Ammon's horn (tissue), 1 donor: ENCODE data around the gene TDRD12.

Experiments
- DNase-seq: peaks from one replicate; pipeline ENCODE4 v3.0.0-alpha.2; 2016; ENCODE audit warnings: low spot score

The TDRD12 gene

DNA sequence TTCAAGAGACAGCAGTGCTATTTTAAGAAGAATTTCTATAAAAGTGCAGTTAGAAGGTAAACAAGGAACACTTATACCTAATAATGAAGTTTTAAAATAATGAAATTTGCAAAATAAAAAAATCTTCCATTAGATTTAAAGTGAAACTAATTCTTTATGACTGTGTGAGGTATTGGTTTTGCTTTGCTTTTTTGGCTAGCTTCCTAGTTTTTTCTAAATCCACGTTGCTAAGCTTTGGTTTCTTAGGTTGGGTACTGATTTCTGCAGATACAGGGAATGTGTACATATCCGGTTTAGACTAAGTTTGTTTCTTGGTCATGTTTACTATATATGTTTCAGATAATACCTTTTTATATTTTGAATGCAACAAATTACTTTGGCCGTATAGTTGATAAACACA lies 90.2 kb downstream of the TDRD12 start:
- DNase-seq = no peak

DNA sequence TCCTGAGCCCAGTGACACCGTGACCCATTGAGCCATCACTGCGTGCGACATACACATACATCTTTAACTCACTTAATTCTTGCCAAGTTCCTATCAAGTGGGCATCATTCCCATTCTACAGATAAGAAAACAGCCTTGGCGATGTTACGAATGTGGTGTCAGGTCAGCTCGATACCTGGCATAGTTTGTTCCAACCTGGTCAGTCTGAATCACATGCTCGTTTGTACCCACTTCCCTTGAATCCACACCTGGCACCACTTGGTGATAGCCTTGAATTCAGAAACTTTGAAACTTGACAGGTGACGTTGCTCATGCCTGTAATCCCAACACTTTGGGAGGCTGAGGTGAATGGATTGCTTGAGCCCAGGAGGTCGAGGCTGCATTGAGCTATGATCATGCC lies 90.9 kb downstream of the TDRD12 start:
- DNase-seq = no peak

DNA sequence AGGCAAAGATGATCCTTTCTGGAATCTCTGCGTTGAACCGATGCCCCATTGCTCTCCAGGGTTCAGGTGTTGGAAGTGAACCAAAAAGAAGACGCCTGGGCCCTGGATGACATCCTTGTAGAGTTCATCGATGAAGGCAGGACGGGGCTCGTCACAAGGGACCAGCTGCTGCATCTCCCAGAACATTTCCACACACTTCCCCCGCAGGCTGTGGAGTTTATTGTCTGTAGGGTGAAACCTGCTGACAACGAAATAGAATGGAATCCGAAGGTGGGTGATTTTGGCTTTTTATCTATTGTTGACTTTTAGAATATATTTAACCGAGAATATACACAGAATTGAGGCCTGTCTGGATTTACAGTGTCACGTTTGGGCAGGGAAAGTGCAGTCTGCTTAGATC lies 91.6 kb downstream of the TDRD12 start:
- no peak for DNase-seq

DNA sequence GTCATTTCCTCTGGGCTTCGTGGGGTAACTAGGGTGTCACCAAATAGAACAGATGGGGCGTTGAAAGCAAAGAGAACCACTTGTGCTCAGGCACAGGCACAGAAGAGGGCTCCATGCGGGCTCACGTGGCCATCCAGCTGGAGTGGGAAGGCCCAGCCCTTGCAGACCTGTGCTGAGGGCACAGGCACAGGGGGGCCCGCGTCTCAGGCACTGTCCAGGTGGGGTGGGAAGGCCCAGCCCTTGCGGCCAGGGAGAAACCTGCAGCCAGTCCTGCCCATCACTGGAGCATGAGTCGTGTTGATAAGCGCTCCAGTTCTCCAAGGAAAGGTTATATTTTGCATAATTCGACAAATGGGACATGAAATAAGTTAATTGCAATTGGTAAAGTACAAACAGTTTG lies 92.5 kb downstream of the TDRD12 start:
- no peak for DNase-seq

DNA sequence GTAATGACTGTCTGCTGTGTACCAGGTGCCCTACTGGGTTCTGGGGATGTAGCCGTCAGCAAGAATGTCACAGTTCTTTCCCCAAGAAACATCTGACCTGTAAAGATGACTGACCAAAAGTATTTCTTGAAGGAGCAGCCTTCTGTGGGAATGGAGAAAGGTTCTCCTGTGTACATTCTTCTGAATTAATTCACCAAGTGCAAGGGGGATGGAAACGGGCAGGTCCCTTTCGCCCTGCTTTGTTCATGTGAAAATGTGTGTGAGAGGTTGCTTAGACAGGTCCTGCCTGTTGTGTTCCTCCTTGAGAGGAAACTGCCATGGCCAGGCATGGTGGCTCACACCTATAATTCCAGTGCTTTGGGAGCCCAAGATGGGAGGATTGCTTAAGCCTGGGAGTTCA lies 93.0 kb downstream of the TDRD12 start:
- no peak for DNase-seq

DNA sequence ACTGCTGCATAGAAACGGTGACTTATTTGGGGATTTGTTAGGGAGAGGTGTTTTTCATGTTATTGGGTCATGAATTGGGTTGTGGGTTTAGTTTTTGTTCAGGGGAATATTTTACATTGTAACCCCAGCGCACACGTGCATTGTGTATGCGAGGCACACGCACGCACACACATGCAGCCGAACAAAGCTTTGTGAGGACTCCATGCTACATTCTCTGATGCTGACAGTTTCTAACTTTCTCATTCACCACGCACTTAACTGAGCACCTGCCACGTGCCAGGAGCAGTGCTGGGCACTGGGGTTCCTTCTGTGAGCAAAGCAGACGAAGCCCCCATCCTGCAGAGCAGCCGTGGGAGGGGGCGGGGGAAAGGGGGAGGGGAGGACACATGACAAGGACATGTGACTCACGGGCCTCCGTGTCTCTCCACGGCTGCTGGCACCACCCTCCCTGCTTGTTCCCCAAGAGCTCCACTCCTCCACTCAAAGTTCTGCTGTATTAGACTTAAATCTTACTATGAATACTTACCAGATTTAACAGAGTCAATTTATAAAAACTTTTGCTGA lies 94.4 kb downstream of the TDRD12 start:
- no peak for DNase-seq

DNA sequence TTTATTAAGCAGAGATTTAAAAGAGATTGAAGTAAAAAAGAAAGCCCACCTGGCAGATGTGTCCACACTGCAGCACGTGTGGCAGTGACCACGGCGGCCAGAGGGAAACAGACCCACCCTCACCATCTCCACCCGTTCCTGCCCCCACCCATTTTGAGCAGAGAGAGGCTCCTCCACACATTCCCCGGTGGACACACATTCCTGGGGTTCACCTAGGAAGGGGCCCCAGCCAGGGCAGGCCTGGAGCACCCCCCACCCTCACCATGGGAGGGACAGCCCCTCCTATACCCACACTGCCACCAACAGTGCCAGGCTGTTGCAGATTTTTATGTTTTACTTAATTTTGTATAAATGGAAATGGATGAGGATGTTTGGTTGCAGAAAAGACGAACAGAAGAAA lies 95.1 kb downstream of the TDRD12 start:
- DNase-seq = no peak

DNA sequence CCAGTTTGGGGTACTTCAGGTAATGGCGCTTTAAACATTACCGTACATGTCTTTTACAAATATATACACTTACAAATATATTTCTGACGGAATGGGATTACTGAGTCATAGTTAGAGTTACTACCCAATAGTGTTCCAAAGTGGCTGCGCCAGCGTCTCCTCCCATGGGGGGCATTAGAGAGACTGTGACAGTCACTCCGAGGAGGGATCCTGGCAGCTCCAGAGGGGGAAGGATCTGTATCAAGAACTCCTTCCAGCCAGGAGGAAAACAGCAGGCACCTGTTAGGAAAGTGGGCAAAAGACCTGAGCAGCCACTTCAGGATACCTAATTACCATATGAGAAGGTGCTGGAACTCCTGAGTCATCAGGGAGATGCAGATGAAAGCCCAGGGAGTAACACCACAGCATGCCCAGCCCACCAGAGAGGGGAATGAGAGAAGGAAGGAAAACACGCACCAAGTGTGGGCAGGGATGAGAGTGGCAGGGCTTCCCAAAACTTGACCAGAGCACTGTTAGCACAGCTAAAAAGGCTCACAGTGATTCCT lies 97.1 kb downstream of the TDRD12 start:
- no peak for DNase-seq

DNA sequence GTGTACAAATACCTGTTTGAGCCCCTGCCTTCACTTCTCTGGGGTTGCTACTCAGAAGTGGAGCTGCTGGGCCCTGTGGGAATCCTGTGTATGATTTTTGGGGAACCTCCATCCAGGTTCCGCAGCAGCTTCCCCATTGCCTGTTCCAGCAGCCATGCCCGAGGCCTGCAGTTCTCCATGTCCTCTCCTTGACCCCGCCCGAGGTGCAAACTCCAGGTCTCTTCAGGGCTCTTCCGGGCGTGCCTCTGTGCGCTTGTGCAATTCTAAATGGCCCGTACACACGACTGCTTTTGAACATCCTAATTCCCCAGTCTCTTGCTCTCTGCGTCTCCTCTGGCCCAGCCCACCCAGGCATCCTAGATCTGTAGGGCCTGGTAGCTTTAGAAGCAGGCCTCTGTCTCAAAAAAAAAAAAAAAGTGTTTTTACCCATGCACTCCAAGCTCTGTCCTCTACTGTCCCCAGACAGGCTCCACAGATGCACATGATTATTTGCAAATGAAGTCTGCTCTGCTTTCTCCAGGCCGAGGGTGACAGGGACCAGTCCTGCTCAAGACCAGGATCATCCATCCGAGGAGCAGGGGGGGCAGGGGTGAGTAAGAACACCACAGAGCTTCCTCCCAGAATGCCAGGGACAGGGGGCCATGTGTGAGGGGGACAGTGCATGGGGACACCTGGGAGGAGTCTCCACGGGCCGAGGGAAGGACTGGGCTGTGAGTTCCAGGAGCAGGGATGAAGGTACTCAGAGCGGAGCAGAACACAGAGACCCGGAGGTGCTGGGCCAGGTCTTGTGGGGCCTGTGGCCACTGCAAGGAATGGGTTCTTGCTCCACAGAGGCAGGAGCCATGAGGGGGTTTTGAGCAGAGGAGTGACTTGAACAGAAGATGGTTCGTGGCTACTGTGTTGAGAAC lies 98.3 kb downstream of the TDRD12 start:
- DNase-seq = no peak

DNA sequence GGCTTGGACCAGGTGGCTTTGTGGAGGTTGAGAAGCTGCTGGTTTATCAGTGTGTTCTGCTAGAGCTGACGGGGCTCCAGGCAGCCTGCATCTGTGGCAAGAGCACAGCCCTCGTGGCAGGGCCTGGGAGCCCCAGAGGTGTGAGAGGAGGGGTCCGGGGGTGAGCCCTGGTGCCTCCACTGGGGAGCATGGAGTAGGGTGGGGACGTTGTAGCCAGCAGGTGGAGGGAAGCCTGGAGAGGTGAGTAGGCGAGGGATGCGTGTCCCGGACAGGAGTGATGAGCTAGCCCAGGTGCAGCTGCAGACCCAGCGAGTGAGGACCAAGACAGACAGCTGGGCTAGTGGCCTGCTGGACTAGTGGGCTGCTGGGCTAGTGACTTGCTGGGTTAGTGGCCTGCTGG lies 99.0 kb downstream of the TDRD12 start:
- no peak for DNase-seq

DNA sequence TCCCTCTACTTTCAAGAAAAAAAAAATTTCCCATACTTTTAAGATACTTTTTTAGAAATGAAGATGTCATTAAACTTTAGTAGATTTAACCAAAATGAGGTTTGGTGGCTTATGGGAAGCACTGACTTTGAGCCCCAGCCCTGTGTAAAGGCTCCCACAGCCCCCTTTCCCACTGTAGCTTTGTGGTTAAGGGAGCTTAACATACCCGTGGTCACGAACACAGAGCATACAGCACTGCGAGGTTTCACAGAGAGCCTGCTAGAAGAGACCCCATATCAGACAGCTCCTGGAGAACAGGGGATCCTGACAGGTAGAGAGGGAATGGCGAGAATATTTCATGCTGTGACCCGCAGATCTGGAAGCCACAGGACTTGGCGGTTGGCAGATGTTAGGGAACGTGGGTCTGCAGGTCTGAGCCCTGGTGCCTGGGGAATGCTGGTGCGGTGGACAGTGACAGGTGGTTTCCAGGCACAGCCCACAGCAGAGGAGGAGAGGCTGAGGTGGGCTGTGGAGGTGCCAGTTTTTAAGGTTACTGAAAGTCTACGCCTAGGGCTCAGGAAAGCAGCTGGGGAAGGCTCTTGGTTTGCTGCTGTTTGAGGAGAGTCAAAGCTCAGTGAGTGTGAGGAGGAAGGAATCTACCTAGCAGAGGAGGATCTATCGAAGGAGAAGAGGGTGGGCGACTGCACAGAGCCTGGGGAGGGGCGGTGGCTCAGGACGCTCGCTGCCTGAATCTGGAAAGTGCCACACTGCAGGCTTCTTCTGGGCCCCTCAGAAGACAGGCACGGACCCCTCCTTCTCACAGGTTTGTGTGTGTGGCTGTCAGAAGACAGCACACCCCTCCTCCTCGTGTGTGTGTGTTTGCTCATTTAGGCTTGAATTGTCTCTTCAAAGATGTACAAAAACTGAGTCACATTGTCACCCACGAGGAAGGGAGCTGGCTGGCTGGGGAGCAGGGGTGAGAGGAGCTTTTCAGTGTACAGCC lies 100.1 kb downstream of the TDRD12 start:
- DNase-seq = no peak

DNA sequence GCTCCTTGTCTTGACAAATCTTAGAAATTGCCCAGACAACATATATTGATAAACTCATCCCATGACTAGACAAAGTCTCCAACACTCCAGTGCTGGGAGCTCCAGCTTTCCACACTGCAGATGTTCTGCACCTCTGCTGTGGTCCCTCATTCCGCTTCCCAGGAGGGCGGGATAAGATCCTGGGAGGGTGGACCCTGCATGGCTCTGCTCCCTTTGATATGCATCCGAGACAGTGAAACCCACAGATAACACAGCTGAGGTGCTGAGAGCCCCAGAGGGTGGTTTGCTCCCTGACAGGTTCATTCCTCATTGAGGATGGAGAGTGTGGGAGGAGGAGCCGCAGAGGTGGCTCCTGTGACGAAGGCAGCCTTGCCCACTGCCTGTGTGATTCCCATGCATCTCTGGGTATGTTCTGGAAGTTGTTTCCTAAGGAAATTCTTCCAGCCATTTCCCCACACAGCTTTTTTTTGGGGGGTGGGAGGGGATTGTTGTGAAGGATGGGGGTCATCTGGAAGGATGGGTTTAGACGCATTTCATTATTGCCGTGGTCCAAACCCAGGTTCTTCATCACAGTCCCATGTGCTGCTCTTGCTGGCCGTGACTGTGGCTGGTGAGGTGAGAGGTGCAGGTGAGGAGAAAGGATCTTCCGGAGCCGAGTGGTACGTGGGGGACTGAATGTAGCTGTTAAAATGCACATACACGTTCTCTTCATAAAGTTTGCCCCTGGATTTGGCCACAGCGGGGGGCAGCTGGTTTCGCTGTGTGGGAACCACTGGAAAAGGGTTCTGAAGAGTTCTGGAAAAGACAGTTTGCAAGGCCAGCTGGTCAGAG lies 103.6 kb downstream of the TDRD12 start:
- no peak for DNase-seq

DNA sequence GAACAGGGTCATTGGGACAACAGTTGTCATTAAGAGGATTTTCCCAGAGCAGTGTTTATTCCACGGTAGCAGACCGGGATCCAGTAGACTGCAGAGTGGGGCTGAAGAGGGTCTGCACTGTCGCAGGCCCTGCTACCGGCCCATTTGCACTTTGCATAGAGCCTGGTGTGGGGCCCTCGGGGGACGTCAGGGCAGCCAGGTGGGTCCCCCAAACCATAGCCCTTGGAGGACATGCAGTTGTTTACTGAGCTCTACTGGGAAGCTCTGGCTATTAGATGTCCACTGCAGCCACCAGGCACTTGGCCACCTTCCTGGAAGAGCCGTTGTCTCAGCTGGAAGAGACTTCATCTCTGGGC lies 104.2 kb downstream of the TDRD12 start:
- no peak for DNase-seq

DNA sequence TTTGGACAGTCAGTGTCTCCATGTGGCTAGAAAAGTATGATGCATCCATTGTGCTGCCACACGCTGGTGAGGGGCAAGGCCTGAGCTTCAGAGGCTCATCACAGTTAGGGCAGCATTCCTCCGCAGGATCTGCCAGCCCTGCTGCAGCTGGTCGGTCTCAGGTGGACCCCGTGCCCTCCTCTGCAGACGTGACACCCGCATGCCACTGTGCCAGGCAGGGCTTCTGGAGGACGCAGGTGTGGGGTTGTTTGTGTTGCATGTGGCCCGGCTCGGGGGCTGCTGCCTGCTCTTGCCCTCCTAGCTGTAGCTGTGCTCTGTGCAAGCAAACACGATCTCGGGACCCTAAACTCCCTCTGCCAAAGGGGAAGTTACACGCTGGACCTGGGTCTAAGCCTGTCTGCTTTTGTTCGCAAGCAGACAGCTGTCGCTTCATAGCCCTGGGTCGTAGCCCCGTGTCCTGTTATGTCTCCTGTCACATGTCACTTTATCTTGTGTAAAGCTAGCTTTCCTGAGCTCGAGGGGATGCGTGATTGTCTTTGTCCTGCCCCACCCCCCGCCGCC lies 104.7 kb downstream of the TDRD12 start:
- no peak for DNase-seq

DNA sequence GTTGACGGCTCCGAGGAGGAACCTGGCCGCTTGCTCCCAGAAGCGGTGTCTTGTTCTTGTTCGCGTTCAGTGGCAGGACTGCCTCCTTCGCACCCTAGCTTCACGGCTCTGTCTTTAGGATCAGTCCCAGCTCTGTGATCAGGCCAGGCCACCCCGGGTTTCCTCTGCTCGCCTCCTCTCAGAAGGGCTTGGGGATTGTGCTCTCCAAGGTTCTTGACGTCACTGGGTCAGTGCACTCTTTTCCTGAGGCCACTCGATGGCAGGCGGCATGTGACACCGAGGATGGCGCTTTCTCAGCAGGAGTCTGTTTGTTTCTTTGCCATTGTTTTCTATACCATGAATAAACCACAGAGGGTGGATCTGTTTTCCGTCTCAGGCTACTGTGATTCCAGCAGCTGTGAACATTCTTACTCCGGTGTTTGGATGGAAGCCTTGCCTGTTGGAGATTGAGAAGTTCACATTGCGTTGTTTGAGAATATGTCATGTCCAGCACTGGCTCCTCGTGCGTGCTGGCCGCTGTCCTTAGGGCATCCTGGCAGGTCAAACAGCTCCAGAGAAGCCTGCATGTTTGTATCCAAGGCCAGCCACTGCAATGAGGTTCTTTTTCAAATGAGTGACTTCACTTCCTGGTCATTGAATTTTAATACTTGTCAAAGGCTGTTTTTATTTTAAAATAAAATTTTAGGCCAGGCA lies 105.5 kb downstream of the TDRD12 start:
- no peak for DNase-seq

DNA sequence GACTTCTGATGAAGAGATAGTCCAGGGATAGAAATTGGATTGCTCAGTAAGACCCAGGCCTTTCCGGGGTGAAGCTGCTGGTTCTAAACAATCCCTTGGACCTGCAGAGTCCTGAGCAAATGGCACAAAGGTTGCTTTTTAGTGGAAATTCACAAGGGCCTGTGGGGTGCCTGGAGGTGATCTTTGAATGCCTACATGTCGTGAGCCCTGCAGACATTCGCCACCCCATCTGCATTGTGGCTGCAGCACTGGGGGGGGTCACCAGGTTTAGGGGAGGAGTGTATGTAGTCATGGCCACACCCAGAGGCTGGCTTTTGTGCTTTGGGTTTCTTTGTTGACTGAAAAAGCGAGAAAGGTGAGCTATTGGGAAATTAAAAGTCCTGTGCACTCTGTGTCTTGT lies 108.6 kb downstream of the TDRD12 start:
- no peak for DNase-seq

DNA sequence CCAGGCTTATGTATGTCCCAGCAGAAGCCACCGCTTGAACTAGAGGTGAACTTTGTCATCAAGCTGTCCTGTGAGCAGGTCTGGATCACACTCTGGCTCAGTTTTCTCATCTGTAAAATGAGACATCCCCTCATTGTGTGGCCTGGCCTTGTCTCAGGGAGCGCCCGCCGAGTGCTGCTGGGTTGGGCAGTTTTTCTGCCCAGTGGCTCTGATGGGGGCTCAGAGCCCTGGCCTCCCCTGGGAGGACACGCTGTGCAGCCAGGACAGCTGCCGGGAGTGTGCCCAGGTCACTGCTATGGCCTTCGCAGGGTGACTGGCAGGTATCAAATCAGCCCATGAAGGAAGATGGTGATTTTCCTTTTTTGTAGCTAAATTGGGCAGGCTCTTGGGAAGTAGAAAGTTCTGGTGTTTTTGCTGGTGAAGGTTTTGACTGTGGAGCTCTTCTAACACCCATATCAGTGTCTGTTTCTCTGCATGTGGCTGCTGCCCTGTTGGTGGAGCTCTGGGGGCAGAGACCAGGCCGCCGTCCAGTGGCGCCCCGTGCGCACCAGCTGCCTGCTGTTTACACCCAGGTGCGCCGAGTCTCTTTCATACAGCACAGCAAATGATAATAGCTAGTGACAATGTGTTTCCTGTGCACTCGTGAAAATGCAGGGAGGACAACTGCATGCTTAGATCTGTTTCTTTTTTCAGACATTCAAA lies 109.2 kb downstream of the TDRD12 start:
- no peak for DNase-seq

DNA sequence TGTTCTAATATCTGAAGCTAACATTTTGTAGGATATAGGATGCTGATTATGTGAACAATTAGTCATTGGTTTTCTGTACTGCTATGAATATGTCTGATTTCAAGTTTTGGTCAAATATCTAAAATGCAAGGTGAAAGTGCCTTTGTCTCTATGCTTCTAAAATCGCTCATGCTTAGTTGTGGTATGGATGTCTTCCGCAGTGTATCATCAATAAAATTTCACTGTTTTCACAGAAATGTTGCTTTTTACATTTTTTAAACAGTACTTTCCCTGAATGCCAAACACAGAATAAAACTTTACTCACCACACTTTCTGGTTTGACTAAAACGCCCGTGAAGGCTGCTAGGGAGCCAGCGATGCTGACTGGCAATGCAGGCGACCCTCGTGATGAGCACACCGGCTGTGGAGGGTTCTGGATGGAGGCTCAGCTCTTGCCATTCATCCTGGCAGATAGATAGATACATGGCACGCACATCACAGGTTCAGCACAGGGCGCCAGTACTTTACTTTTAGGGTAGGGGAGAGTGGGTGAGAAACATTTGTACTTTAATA lies 109.9 kb downstream of the TDRD12 start:
- no peak for DNase-seq

DNA sequence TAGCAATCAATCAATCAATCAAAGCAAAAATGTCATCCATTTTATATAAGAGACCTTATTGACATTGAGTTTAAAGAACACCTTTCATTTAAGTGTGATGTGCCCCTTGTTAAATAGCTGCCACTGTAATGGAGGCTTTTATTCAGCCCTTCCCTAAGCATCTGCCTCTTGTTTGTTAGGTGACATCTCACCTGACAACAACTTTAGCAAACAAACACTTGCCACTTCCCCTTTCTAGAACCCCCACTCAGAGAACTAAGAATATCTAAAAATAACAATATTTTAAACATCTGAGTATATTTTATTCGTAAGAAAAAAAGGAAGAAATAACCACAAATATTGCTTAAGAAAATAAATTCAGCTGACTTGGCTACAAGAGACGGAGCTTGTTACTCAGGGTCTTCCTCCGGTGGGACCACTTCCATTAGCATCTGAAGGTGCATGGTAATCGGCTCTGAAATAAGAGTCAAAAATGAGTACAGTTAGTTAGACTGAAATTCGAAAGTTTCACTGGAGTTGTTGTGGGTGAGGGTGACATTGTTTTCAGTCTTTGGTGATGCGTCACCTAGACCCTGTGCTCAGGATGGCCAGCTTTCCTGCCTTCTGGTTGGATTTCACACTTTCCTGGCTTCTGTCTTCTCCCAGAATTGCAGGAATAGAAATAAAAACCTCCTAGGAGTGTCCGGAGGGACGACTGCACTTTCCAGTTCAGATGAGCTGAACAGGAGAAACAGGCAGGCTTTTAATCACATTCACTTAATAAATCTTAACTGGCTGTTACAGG lies 110.9 kb downstream of the TDRD12 start:
- no peak for DNase-seq
